GM19395 (cell line): Measurements from ENCODE around the gene STIM1.

ENCODE experiments used
- ATAC-seq: cut with Tn5 transposase; IDR thresholded peaks from one replicate; pipeline ENCODE4 v1.9.1; 2021; ENCODE audit warnings: mild to moderate bottlenecking, moderate library complexity; ENCODE audit not compliant: unreplicated experiment

The STIM1 gene

DNA sequence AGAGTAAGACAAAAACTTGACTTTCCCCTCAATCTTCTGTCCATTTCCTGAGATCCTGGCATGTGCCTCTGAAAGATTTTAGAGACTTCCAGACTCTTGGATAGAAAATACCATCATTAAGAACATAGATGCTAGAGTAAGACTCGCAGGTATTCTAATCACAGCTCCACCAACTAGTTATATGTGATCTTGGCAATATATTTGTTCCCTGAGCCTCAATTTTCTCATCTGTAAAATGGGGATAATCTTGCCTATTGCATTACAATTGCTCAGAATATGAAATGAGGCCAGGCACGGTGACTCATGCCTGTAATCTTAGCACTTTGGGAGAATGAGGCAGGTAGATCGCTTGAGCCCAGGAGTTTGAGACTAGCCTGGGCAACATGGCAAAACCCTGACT, 25.4 kb upstream of the STIM1 start:
- no peak for ATAC-seq

DNA sequence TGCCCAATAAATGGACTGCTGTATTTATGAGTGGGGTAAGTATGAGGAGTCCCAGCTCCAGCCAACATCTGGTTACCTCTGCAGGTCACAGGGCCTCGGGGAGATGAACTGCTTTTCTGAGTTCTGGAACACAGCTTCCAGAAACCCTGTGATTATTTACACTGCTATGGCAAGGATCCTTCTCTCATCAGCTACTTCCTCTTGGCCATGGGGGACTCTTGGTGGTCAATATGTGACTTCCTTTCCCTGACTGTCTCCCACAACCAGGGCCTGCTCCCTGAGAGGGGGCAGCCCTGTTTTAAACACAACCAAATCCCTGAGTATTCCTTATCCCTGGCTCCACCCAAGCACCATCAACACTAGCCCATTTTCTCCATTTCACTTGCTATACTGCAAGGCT, 24.7 kb upstream of the STIM1 start:
- ATAC-seq: no peak

DNA sequence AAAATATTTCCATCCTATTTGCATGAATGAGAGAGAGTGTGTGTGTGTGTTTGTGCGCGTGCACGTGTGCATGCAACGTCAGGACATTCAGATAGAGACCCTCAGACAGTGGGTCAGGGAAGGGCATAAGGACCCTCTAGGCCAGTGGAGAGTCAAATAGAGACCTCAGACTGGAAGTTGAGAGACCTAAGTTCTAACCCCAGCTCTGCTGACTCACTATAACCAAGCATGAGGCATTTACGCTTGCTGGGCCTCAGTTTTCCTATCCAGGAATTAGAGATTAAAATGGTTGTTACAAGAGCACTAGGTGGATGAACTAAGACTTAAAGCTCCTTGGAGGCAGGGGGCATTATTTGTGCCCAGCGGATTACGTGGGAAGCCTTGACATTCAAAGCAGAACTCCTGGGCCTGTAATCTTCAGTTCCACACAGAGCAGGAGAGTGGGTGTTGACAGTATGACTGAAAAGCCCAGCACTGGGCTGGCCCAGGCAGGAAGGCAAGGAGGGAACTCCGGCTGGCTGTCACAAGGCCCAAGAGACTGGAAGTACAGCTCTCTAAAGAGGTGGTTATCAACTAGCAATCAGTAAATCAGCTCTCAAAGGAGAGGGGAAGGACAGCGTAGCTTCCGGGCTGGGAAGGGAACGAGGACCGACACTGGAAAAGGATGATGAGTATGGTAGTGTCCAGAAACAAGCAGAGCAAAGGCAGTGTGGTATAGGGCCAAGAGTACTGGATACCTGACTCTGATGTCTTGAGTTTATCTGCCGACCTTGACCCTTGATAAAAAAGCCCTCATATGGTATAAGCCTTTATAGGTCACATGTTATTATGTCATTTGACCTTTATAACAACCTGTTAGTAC, 23.9 kb upstream of the STIM1 start:
- no peak for ATAC-seq

DNA sequence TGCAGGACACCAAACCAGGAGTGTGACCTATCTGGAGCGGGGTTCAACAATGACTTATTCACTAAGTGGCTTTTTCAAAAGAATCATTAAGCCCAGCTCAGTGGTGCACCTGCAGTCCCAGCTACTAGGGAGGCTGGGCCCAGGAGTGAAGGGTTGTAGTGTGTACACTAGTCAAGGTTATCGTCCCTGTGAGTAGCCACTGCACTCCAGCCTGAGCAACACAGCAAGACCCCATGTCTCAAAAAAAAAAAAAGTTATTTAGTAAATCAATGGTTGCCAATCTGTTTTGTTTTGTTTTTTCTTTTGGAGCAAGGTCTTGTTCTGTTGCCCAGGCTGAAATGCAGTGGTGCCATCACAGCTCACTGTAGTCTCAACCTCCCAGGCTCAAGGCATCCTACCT, 22.6 kb upstream of the STIM1 start:
- ATAC-seq: no peak

DNA sequence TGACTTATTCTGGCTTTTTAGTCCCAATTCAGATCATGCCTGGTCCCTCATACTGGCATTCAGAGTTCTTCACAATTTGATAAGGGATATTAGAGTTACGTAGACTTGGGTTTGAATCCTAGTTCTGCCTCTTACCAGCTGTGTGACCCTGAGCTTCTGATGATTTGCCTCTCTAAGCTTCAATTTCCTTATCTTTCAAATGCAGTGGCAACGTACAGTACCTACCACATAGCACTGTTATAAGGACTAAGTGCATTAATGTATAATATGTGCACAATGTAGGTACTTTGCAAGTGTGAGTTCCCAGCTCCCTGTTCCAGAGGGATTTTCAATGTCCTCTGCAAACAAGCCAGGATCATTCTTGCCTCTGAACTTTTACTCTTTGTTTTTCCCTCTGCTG, 22.0 kb upstream of the STIM1 start:
- no peak for ATAC-seq

DNA sequence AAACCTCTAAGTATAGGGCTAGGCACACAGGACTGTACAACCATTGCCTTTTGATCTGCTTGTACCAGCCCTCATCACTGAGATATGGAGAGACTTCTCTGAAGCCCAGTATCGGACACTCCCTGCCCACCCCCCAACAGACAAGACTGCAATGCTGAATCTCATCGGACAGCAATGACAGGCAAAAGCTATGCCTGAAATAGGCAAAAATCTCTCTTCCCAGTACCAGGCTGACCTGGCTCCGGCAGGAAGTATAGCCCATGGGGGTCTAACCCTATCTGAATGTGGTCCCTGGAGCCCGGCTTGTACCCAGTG, 21.2 kb upstream of the STIM1 start:
- no peak for ATAC-seq

DNA sequence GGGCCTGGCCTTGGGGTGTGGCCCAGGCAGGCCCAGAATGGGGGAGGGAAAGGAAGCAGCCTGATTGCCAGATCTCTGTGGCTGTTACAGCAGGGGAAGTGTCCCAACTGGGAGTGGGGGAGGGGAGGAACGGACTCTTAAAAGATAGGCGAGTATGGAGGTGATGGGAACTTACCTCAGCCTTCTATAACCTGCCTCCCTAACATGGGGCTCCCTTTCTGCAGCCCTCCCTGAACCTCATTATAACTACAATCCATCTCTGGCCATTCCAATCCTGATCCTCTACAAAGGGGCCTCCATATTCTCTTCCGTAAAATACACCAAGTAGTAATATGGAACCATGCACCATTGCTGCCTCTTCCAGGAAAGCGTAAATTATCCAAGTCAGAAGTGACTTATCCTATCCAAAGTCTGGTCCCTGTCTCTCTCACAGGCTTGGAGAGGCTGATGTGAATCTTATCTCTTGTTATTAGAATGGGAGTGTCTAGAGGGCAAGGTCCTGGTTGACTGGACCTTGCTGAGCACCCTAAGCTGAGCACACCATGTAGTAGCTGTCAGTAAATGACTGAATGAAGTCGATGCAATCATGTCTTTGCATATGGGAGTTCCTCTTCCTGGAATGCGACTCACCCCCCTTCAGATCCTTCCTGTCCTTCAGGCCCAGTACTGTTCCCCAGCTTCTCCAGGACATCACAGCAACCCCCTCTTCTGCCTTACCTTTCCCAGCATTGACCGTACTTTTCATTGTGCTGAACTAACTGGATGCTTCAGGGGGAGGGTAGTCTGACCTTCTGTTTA, 20.6 kb upstream of the STIM1 start:
- ATAC-seq: no peak

DNA sequence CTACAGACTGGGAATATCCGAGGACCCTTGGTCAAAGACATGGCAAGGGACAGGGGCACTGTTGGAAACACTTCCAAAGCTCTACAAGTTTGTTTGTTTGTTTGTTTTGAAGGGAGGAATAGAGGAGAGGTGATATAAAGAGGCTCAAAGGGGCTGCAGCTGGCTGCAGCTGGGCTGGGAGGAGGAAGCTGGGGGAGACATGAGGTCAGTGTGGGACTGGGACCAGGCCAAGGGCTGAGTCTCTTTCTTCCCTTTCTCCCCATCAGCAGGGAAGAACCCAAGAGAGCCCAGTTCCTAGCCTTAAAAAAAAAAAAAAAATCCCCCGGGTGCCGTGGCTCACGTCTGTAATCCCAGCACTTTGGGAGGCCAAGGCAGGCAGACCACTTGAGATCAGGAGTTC, 19.7 kb upstream of the STIM1 start:
- ATAC-seq: no peak

DNA sequence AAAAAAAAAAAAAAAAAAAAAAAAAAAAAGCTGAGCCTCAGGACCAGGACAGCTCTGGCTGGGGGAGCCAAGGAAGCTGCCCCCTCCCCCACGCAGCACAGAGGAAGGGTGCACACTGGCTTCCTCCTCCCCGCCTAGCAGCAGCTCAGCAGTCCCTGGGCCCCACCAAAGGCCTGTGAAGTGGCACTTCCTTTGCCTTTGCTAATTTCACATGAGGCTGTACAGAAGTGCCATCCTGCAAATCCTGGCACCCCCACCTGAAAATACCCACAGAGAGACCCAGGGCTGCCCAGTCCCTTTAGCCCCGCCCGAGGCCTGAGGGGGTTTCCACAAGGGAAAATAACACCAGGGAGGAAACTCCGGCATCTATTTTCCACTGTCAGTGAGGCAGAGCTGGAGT, 18.6 kb upstream of the STIM1 start:
- ATAC-seq: no peak

DNA sequence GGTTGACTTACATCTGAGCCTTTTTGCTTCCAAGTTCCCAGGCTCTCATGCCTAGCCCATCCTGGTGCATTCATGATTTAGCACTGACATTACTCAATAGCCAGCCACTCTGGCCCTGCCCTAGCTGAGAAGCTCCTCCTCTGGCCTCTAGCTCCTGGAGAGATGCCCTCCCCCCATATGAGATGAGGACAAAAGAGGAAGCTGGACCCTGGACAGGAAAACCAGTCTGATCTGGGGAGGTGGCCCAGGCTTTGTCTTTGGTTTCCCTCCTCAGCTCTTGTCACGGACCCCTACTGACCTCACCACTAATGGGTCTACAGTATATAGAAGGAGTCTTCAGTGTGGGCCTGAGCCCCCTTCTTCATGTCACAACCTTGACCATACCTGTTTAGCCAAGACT, 17.7 kb upstream of the STIM1 start:
- ATAC-seq: no peak

DNA sequence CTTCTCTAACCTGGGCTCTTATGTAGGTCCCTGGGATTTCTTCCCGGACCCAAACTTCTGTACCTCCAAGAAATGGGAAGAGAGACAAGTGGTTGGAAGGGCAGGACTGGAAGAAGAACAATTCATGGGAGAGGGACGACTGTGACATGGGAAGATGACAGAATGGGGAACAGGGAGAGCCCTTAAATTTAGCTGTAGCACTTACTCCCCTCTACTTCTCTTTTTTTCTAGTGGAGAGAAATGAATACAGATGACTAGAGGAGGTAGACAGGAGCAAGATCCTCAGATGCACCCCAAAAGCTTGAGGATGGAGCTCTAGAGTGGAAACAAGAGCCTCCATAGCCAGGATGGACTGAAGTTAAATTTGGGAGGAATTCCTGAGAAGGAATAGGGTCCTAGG, 17.0 kb upstream of the STIM1 start:
- no peak for ATAC-seq

DNA sequence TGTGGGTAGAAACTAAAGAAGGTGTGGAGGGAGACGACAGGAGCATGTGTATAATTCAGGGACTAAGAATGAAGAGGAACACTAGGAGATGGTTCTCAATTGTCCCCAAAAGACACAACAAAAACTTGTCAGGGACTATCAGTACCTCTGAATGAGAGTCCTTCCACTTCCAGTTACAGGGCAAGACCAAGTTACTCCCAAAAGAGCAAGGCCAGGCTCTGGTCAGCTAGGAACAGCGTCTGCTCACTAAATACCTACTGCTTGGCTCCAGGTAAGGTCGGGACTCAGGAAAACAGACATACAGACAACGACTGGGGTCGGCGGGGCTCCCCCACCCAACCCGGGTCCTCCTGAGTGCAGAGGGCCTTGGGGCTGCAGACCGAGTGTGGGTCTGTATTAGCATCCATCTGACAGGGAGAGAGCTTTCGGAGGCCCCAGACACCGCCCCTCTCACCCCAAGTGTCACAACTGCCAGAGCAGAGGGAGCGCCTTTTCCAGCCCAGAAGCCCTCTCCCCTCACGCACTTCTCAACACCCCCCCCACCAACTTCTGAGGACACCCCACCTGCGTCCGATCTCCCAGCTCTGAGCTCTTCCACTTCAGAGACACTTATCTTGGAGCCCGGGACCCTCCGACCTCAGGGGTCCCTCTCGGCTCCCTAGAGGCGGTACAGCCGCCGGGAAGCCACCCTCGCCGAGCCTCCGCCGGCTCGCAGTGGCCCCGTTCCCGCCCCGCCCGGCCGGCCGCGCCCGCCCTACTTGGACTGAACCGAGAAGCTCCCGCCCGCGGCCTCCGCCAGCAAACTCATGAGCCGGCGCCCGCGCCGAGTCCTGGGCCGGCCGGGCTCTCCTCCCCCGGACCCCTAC, 15.2 kb upstream of the STIM1 start:
- ATAC-seq: peak; percentile 12

DNA sequence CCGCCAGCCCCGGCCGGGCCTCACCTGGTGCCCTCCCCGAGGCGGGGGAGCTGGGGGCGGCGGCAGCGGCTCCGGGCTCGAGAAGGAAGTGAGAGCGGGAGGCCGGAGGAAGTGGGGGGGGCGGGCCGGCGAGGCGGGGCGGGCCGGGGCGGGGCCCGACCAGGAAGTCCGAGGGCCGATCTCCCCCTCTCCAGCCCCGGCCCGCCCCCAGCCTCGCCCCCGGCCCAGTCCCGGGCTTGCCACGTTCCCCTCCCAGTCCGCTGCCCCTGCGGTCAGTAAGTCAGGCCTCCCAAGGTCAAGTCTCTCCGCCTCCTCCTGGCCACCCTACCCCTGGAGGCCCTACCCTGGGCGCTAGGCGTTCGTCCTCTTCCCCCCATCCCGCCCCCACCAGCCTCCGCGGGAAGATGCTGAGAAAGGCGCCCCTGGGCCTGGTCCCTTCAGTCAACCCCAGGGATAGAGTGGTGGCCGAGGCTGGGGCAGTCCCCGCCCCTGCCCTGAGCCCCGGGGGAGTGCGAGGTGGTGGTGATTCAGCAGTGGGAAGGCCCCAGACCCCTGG, 14.5 kb upstream of the STIM1 start, which contains the start of gene RHOG:
TSS of gene RHOG (minus strand) at position 90 of the 556 bp plus-strand sequence. CDS start 12,821 bp downstream, outside the sequence.
- peak; percentile 48 for ATAC-seq

DNA sequence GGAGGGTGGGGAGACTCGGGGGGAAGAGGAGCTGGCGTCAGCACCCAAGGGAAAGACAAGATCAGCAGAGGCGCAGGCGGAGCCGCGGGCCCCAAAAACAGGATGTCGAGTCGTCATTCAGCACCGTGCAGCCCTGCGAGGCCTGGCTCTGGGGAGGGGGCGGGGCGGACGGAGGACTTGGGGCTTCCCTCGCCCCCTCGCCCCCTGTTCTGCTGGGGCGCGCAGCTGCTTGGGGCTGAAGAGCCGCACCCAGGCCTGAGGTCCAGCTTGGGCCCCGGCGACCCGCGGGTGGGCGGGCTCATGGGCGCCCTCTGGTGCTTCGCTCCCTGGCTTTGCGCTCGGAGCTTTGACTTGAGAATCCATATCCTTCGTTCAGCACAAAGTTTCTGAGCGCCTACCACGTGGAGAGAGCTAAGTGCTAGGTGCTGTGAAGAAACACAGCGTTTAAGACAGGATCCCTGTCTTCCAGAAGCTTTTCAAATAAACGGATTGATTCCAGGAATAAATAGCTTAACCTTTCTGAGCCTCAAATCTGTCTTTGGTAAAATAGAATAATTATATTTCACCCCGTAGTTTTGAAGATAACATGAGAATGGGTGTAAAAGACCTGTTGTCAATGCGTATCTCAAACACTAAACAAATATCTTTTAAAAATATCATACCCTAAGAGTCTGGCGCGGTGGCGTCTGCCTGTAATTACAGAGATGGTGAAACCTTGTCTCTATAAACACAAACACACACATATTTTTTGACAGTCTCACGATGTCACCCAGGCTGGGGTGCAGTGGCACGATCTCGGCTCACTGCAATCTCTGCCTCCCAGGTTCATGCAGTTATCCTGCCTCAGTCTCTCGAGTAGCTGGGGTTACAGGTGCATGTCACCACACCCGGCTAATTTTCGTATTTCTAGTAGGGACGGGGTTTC, 13.8 kb upstream of the STIM1 start:
- peak; percentile 59 for ATAC-seq

DNA sequence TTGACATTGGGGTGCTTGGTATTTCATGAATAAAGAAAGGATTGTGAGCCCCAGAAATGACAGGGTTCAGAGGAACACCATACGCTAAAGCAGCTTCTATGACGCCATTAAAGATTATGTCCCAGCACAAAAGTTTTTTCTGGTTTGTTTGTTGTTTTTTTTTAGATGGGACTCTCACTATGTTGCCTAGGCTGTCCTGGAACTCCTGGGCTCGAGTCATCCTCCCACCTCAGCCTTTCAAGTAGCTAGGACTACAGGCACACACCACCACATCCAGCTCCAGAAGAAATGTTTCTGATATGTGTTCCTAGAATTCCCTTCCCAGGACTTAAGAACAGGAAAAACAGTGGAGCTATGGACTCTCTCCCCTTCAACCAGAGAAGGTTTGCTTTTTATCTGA, 12.1 kb upstream of the STIM1 start:
- ATAC-seq: no peak

DNA sequence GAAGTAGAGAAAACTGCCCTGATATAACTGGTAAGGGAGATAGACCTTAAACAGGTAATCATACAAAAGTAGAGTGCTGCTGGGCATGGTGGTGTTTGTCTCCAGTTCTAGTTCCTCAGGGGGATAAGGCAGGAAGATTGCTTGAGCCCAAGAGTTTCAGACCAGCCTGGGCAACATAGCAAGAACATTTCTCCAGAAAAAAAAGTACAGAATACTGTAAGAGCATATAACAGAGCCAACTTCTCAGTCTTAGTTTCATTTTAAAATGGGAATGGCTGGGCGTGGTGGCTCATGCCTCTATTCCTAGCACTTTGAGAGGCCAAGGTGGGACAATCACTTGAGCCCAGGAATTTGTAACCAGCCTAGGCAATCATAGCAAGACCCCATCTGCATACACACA, 10.2 kb upstream of the STIM1 start:
- ATAC-seq: no peak

DNA sequence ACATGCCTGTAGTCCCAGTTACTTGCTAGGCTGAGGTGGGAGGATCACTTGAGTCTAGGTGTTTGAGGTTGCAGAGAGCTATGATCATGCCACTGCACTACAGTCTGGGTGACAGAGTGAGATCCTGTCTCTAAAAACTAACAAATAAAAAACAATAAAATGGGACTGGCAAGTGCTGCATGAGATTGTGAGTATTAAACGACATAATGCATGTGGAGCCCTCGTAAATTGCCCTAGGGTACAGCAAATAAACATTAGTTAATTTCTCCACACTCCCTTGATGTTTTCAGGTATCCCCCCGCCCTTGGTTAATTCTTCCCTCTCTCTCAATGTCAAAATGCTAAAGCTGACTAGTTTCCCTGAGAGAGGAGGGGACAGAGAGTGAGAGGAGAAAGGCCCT, 9.8 kb upstream of the STIM1 start:
- no peak for ATAC-seq

DNA sequence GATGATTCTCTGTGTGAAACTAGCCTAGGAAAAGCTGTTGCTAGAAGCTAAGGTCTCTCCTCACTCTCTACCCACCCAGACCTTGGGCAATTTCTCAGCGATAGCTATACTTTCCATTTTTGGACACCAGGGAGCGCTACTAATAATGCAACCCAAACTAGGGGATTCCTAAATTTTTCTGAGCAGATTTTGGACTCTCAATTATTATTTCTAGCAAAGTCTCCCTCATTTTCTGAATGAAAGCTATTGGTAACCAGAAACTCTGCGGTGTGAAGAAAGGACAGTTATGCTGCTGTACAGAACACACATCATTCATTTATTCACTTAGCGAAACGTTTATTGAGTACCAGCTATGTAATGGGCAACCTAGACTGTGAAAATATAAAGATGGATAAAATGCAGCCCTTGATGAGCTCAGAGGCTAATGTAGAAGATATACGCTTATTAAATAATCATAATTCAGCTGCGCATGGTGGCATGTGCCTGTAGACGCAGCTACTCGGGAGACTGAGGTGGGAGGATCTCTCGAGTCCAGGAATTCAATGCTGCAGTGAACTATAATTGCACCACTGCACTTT, 6.1 kb upstream of the STIM1 start:
- ATAC-seq: no peak

DNA sequence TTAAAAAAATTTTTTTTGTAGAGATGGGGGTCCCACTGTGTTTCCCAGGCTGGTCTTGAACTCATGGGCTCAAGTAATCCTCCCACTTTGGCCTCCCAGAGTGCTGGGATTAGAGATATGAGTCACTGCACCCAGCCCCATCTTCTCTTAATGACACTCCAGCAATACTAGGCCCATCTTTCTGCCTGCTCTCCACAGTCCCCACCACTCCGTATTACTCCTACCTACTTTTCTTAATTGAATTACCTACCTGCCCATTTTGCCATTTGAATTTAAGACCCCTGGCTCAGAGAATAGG, 2.0 kb upstream of the STIM1 start:
- ATAC-seq: no peak
